ENCODE data around the gene SKAP1.

The SKAP1 gene

GRCh38 chr17:48123776-48124388 lies 306.1 kb downstream of the SKAP1 start:
- peaks cover 3% of the 10 kb centered on the region; the same call in 1 of the 2 replicates for H3K36me3 ChIP-seq (replicated peaks; ENCODE audit: insufficient read depth, low read length)
- H2AFZ ChIP-seq (ENCODE audit: low read length), result no peak overlapping the region
- no peaks in the 10 kb centered on the region for H3K9me2 ChIP-seq (replicated peaks; ENCODE audit: insufficient read depth, low read length)
- no peaks in the 10 kb centered on the region for H3K9me3 ChIP-seq (replicated peaks; ENCODE audit: insufficient read depth, low read length)
- no peak overlapping the region for H3K4me2 ChIP-seq (ENCODE audit: low read depth, low read length)
- no peaks in the 10 kb centered on the region for H3K27me3 ChIP-seq (replicated peaks; ENCODE audit: insufficient read depth, low read length)
- H3K4me1 ChIP-seq (ENCODE audit: low read length), result no peaks in the 10 kb centered on the region
- H3F3A ChIP-seq (ENCODE audit: insufficient read depth, low read length), result no peaks in the 10 kb centered on the region
- H3K9ac ChIP-seq (ENCODE audit: low read length), result no peak overlapping the region
- no peaks in the 10 kb centered on the region for H4K20me1 ChIP-seq (ENCODE audit: insufficient read depth, low read length)
- DNase-seq, result no peak
- TF ChIP-seq CTCF (IDR thresholded peaks at IDR 0.05; ENCODE audit: low read length) (no peak), EZH2phosphoT487 (IDR thresholded peaks at IDR 0.05; ENCODE audit: low read length) (no peak), EZH2 (optimal IDR thresholded peaks at IDR 0.05; ENCODE audit: low read depth, low read length) (no peak)
- no peak overlapping the region for H3K4me3 ChIP-seq (ENCODE audit: low read length)
- no peaks in the 10 kb centered on the region for H3K79me2 ChIP-seq (ENCODE audit: low read length)
- H3K27ac ChIP-seq (ENCODE audit: low read length), result no peak overlapping the region

GRCh38 chr17:48123111-48123510 lies 306.9 kb downstream of the SKAP1 start:
- no peaks in the 10 kb centered on the region for H3K4me1 ChIP-seq (ENCODE audit: low read length)
- H3K27me3 ChIP-seq (replicated peaks; ENCODE audit: insufficient read depth, low read length), result no peaks in the 10 kb centered on the region
- H3K9ac ChIP-seq (ENCODE audit: low read length), result no peak overlapping the region
- no peak overlapping the region for H3K4me3 ChIP-seq (ENCODE audit: low read length)
- H3K79me2 ChIP-seq (ENCODE audit: low read length), result no peaks in the 10 kb centered on the region
- no peak overlapping the region for H3K27ac ChIP-seq (ENCODE audit: low read length)
- peaks cover 3% of the 10 kb centered on the region; the same call in 1 of the 2 replicates for H3K36me3 ChIP-seq (replicated peaks; ENCODE audit: insufficient read depth, low read length)
- no peak for DNase-seq
- no peak overlapping the region for H2AFZ ChIP-seq (ENCODE audit: low read length)
- H3F3A ChIP-seq (ENCODE audit: insufficient read depth, low read length), result no peaks in the 10 kb centered on the region
- no peaks in the 10 kb centered on the region for H4K20me1 ChIP-seq (ENCODE audit: insufficient read depth, low read length)
- TF ChIP-seq CTCF (IDR thresholded peaks at IDR 0.05; ENCODE audit: low read length), result no peak
- no peak for TF ChIP-seq EZH2phosphoT487 (IDR thresholded peaks at IDR 0.05; ENCODE audit: low read length)
- TF ChIP-seq EZH2 (optimal IDR thresholded peaks at IDR 0.05; ENCODE audit: low read depth, low read length), result no peak
- no peak overlapping the region for H3K4me2 ChIP-seq (ENCODE audit: low read depth, low read length)
- no peaks in the 10 kb centered on the region for H3K9me3 ChIP-seq (replicated peaks; ENCODE audit: insufficient read depth, low read length)
- H3K9me2 ChIP-seq (replicated peaks; ENCODE audit: insufficient read depth, low read length), result no peaks in the 10 kb centered on the region

- Histone ChIP-seq H3F3A (ENCODE audit: insufficient read depth, low read length) (no peaks in the 10 kb centered on the region), H3K27me3 (replicated peaks; ENCODE audit: insufficient read depth, low read length) (no peaks in the 10 kb centered on the region), H3K9ac (ENCODE audit: low read length) (no peak overlapping the region), H3K4me2 (ENCODE audit: low read depth, low read length) (no peak overlapping the region), H3K4me3 (ENCODE audit: low read length) (no peak overlapping the region), H2AFZ (ENCODE audit: low read length) (no peak overlapping the region), H3K36me3 (replicated peaks; ENCODE audit: insufficient read depth, low read length) (peaks cover 3% of the 10 kb centered on the region; the same call in 1 of the 2 replicates), H3K9me2 (replicated peaks; ENCODE audit: insufficient read depth, low read length) (no peaks in the 10 kb centered on the region), H3K79me2 (ENCODE audit: low read length) (no peaks in the 10 kb centered on the region), H3K27ac (ENCODE audit: low read length) (no peak overlapping the region), H3K4me1 (ENCODE audit: low read length) (no peaks in the 10 kb centered on the region), H3K9me3 (replicated peaks; ENCODE audit: insufficient read depth, low read length) (no peaks in the 10 kb centered on the region), H4K20me1 (ENCODE audit: insufficient read depth, low read length) (no peaks in the 10 kb centered on the region)
- TF ChIP-seq EZH2phosphoT487 (IDR thresholded peaks at IDR 0.05; ENCODE audit: low read length) (no peak), CTCF (IDR thresholded peaks at IDR 0.05; ENCODE audit: low read length) (no peak), EZH2 (optimal IDR thresholded peaks at IDR 0.05; ENCODE audit: low read depth, low read length) (no peak)
- no peak for DNase-seq
Observed at GRCh38 chr17:48122665-48123045, 307.4 kb downstream of the SKAP1 start.
